Adrenal gland (tissue), 12 donors: Measurements from ENCODE around the gene OSTF1. TPM values are rescaled to one million over a fixed set of nuclear protein-coding genes. Genes with fewer than 3 reads are reported as not detected.

ENCODE experiments used
- DNase-seq, 7 donors: peaks; one replicate each; pipeline ENCODE4 v3.0.0-alpha.2; 2019 to 2020
- H3K27ac ChIP-seq, 5 donors: fragments of 200-600 bp; sonication (generic) in 4 of 5; 1 replicate in 3 of 5; 2 replicates in 2 of 5; pipeline versions ENCODE4 v1.5.1 to v1.8.0; 2016 to 2020; ENCODE audit warnings: mild to moderate bottlenecking in 1 of 5
- H3K27me3 ChIP-seq: fragments of 200-600 bp; 2 replicates; pipeline ENCODE4 v1.8.0; 2021
- H3K36me3 ChIP-seq, 2 donors: fragments of 200-600 bp; replicated peaks in 1 of 2; 1 replicate in 1 of 2; 2 replicates in 1 of 2; pipeline versions ENCODE4 v1.5.1 to v1.8.0; 2018 to 2022
- H3K4me1 ChIP-seq, 2 donors: fragments of 200-600 bp; replicated peaks in 1 of 2; 1 replicate in 1 of 2; 2 replicates in 1 of 2; pipeline versions ENCODE4 v1.5.1 to v1.8.0; 2018 to 2021
- H3K4me3 ChIP-seq, 4 donors: fragments of 200-600 bp; sonication (generic) in 3 of 4; one replicate each; pipeline ENCODE4 v1.5.1; 2016 to 2018
- H3K9me3 ChIP-seq, 3 donors: fragments of 200-600 bp; sonication (generic) in 1 of 3; replicated peaks in 1 of 3; 1 replicate in 2 of 3; 2 replicates in 1 of 3; pipeline versions ENCODE4 v1.5.1 to v1.8.0; 2016 to 2021
- CTCF ChIP-seq, 6 experiments: fragments of 450-650 bp in 4 of 6; fragments of 200-600 bp in 2 of 6; sonication (generic) in 1 of 6; IDR thresholded peaks; 1 replicate in 5 of 6; 2 replicates in 1 of 6; pipeline versions ENCODE4 v1.5.1 to v1.8.0; 2016 to 2021; ENCODE audit warnings: antibody characterized with exemption in 6 of 6, mild to moderate bottlenecking in 2 of 6, moderate library complexity in 1 of 6
- POLR2A ChIP-seq, 2 donors: fragments of 450-650 bp; IDR thresholded peaks; one replicate each; pipeline ENCODE4 v1.6.1; 2017; ENCODE audit warnings: antibody characterized with exemption in 2 of 2, mild to moderate bottlenecking in 2 of 2, moderate library complexity in 1 of 2
- WGBS, 4 donors: extraction: QIAGEN DNeasy Blood & Tissue Kit in 2 of 4; methylation state at CpG; one replicate each; pipeline versions ENCODE4 v1.1.5 to v1.1.7; 2013 to 2017; 5-methylcytosine and 5-hydroxymethylcytosine counted together
- intact Hi-C, 2 donors: fragments of 100-400 bp; cut with DNase I; formaldehyde crosslinking; loops; one replicate each; pipeline versions ENCODE4 v1.14.1 to v1.15.0; 2022 to 2023
- polyA plus RNA-seq, 3 donors: library from polyadenylated mRNA; stranded (reverse); fragments of 200-250 nt in 2 of 3; fragments of 350-450 nt in 1 of 3; fragmentation: Illumina TruSeq in 1 of 3; extraction: RNeasy Lipid Tissue Mini Kit (QIAGEN cat#74804) in 1 of 3; gene quantifications; one replicate each; pipeline ENCODE4 v1.2.3, GENCODE V29; 2013 to 2014
- total RNA-seq, 9 donors: library from RNA; depleted of rRNA in 4 of 9; stranded (reverse); fragments of >200 nt in 4 of 9; fragments of 120-200 nt in 1 of 9; fragmentation: NEBNext Ultra II Directional in 1 of 9; extraction: Animal tissue kit (Norgen Biotek cat#: 25700) in 1 of 9; gene quantifications; one replicate each; pipeline versions ENCODE4 v1.1.0 to v1.2.4, GENCODE V29; 2013 to 2023
- donor health status: healthy with polysubstance abuse.
- donor health status: Bipolar disorder and iron deficiency.
- donor health status: DM: yes; HTN: yes; CAD: no.
- donor health status: DM: no; HTN: no; CAD: no.
- donor health status: DM: no; HTN: no; CAD: no.
- donor health status: DM: yes; HTN: yes; CAD: no.

The OSTF1 gene
- total and polyA plus RNA-seq, 12 donors: 21.0 to 52.2 (median 34.9) TPM

DNA sequence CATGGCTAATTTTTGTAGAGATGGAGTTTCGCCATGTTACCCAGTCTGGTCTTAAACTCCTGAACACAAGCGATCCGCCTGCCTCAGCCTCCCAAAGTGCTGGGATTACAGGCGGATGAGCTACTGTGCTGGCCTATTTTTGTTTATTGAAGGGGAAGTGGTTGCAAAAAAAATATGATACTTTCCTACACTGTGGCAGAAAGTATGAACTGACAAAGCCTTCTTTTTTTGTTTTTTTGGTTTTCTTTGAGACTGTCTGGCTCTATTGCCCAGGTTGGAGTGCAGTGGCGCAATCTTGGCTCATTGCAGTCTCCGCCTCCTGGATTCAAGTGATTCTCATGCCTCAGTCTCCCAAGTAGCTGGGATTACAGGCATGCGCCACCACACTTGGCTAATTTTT, 50.9 kb downstream of the OSTF1 start:
- intact Hi-C loops: no loop called here
- Histone ChIP-seq H3K36me3 (peaks cover 0 to 32% of the 10 kb centered on the region in 2 donors), H3K4me1 (no peaks in the 10 kb centered on the region), H3K27ac (no peak overlapping the region), H3K27me3 (no peaks in the 10 kb centered on the region), H3K9me3 (no peaks in the 10 kb centered on the region), H3K4me3 (no peak overlapping the region)
- TF ChIP-seq CTCF (IDR thresholded peaks at IDR 0.05) (no peak), POLR2A (IDR thresholded peaks at IDR 0.05) (no peak)
- DNase-seq: no peak
- 80 to 97% (median 89%) methylated on average over 7 of the region's 7 CpGs for WGBS, 4 donors

DNA sequence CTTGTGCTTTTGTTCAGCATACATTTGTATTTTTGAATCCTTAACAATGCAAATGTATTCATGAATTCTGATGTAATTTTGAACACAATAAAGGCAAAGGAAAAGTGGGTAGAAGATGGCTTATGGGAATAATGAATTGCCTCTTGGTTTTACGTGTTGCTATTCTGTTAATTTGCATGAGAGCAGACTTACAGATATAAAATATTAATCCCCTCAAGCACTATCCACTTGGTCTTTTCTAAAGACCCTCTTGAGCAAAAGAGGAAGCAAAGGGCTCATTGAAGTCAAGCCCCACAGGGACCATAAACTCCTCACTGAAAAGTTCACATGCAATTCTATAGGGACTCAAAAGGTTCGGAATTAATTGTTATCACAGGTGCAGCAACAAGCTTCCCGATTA, 51.9 kb downstream of the OSTF1 start:
- intact Hi-C loops: no loop called here
- 90 to 96% (median 95%) methylated on average over 3 of the region's 3 CpGs for WGBS, 4 donors
- Histone ChIP-seq H3K4me3 (no peak overlapping the region), H3K27ac (no peak overlapping the region), H3K36me3 (peaks cover 0 to 23% of the 10 kb centered on the region in 2 donors), H3K27me3 (no peaks in the 10 kb centered on the region), H3K4me1 (no peaks in the 10 kb centered on the region), H3K9me3 (no peaks in the 10 kb centered on the region)
- TF ChIP-seq POLR2A (IDR thresholded peaks at IDR 0.05) (no peak), CTCF (IDR thresholded peaks at IDR 0.05) (no peak)
- DNase-seq: no peak

DNA sequence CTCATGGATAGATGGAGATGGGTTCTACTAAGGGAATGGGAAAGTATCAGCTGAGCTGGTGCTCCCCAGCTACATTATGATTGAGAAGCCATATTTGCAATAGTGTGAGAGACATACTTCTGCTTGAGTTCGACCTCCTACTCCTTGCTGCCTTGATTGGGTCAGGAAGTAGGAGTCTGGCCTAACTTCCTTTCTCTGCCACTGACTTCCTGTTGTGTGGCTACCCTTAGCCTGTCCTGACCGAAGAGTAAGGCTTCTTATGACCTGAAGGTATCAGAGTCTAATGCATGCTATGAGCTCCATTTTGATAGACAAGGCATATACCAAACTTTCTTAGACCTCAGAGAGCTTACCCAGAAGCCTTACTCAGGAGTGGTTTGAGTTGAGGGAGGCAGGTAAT, 53.9 kb downstream of the OSTF1 start:
- peaks cover 0 to 15% of the 10 kb centered on the region in 2 donors for H3K36me3 ChIP-seq
- peaks cover 0 to 1% of the 10 kb centered on the region in 2 donors for H3K4me1 ChIP-seq
- H3K27ac ChIP-seq: no peak overlapping the region
- intact Hi-C loops: no loop called here
- no peaks in the 10 kb centered on the region for H3K27me3 ChIP-seq
- TF ChIP-seq CTCF (IDR thresholded peaks at IDR 0.05) (no peak), POLR2A (IDR thresholded peaks at IDR 0.05) (no peak)
- 60 to 81% (median 70%) methylated on average over 2 of the region's 2 CpGs for WGBS, 4 donors
- no peak for DNase-seq
- no peaks in the 10 kb centered on the region for H3K9me3 ChIP-seq
- no peak overlapping the region for H3K4me3 ChIP-seq

DNA sequence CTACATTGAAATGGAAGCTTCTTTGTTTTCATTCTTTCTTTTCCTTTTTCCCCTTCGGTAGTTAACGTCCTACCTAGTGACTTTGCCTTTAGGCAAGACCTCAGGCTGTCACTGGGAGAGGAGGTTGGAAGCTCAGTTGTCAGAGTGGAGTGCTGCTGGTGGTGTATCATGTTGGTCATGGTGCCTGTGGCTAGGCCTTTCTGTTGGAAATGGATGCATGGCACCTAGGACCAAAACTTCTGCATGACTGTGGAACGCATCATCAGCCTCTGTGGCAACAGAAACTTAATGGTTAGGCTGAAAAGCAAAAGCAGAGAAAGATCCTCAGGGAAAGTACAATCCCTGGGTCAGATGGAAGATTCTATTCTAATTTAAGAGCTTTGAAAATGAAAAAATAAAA, 57.9 kb downstream of the OSTF1 start:
- WGBS, 4 donors: 89 to 97% (median 95%) methylated on average over 3 of the region's 3 CpGs
- Histone ChIP-seq H3K4me1 (peaks cover 0 to 5% of the 10 kb centered on the region in 2 donors), H3K9me3 (no peaks in the 10 kb centered on the region), H3K27ac (no peak overlapping the region), H3K4me3 (no peak overlapping the region), H3K36me3 (peaks cover 0 to 10% of the 10 kb centered on the region in 2 donors), H3K27me3 (no peaks in the 10 kb centered on the region)
- DNase-seq: no peak
- intact Hi-C loops: no loop called here
- no peak for TF ChIP-seq CTCF (IDR thresholded peaks at IDR 0.05)
- no peak for TF ChIP-seq POLR2A (IDR thresholded peaks at IDR 0.05)
